ENCODE data around the gene IRGQ. TPM values are rescaled to one million over a fixed set of nuclear protein-coding genes. Genes with fewer than 3 reads are reported as not detected.

Gene IRGQ
- total RNA-seq, 6 donors from 2014 or later, result 17.2 to 25.1 (median 23.2) TPM

DNA sequence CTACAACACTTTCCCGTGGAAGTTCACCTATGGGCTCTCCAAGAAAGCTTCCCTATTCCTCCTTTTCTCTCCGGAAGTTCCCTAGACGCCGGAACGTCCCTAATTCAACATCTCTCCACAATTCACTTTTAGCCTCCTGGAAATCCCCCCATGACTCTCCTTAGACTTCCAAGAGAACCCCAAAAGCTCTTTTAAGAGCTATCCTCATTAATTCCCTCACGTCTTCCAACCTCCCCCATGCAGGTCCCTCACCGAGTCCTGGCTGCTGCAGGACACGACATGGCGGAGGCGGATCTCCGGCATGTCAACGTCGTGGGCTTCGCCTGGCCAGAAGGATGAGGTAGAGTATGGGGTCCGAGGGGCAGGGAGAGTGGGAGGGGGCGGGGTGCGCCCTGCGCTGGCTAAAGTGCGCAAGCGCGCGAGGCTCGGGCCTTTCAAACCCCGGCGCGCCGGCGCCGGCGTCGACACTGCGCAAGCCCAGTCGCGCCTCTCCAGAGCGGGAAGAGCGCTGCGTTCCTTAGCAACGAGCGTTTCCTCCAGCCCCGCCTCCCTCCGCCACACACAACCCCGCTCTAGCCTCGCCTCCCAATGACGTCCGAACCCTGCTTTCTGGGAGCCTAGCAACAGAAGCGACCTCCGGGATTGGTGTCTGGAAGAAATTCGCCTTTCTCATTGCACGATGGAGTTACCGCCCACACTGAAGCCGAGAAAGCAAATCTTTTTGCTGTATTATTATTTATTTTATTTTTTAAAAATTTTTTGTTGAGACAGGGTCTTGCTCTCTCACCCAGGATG lies 20.6 kb downstream of the IRGQ start, which contains the start of the genes PINLYP and XRCC1:
PINLYP (plus strand) TSS at position 646 of the 795 bp plus-strand sequence. CDS start 1,391 bp downstream, outside the sequence.
XRCC1 (minus strand) TSS at position 372 of the 795 bp plus-strand sequence; CDS start at position 303, 69 bp downstream.
- 0% methylated on average over 20 to 51 of the region's 51 CpGs for WGBS, 2 donors
- Histone ChIP-seq H3K36me3 (peaks cover 0 to 13% (median 2%) of the 10 kb centered on the region in 4 donors), H3K27me3 (no peaks in the 10 kb centered on the region), H3K9me3 (no peaks in the 10 kb centered on the region), H3K4me3 (peak within 1 kb of the TSS; percentile 80 to 91 (median 86)), H3K27ac (peak within 1 kb of the TSS; percentile 88 to 92 (median 89)), H3K4me1 (peaks cover 12 to 29% (median 24%) of the 10 kb centered on the region in 4 donors)
- DNase-seq (peak; percentile 98 to 99), ATAC-seq (ENCODE audit: low FRiP score in 2 of 2) (peak; percentile 98 to 99)
- TF ChIP-seq POLR2AphosphoS5 (IDR thresholded peaks at IDR 0.05), result peak; percentile 74 to 87
- peak in 1 of 4 donors; percentile 53 for TF ChIP-seq EP300 (IDR thresholded peaks at IDR 0.05)
- TF ChIP-seq POLR2A (IDR thresholded peaks at IDR 0.05), result peak in 1 of 4 donors; percentile 65
- TF ChIP-seq, protein P1, sequence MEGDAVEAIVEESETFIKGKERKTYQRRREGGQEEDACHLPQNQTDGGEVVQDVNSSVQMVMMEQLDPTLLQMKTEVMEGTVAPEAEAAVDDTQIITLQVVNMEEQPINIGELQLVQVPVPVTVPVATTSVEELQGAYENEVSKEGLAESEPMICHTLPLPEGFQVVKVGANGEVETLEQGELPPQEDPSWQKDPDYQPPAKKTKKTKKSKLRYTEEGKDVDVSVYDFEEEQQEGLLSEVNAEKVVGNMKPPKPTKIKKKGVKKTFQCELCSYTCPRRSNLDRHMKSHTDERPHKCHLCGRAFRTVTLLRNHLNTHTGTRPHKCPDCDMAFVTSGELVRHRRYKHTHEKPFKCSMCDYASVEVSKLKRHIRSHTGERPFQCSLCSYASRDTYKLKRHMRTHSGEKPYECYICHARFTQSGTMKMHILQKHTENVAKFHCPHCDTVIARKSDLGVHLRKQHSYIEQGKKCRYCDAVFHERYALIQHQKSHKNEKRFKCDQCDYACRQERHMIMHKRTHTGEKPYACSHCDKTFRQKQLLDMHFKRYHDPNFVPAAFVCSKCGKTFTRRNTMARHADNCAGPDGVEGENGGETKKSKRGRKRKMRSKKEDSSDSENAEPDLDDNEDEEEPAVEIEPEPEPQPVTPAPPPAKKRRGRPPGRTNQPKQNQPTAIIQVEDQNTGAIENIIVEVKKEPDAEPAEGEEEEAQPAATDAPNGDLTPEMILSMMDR (IDR thresholded peaks at IDR 0.05), result no peak

DNA sequence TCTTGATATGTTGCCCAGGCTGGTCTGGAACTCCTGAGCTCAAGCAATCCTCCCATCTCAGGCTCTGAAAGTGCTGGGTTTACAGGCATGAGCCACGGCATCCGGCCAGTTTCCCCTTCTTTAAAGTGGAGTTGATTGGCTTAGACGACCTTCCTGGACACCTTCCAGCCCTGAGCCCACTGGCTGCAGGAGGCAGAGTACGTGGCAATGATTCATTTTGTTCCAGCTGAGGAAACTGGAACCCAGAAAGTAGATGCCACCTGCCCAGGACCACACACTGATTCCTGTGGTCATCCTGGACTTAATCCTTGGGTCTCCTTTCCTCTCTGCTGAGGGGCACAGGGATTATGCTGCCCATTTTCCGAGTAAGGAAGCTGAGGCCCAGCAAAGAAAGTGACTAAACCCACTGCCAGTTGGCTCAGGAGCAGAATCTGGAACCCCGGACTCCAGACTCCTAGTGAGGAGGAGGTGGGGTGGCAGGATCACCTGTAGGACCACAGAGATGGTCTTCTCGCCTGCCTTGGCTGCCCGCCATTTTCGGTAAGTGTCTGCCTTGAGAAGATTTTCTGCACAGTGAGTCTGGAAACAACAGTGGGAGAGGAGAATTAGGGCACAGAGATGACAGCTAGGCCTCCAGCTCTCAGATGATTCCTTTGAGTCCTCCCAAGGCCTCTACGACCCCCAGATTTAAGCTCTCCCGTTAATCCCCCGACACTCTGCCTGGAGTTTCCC lies 21.3 kb downstream of the IRGQ start:
- TF ChIP-seq POLR2AphosphoS5 (IDR thresholded peaks at IDR 0.05), result no peak
- TF ChIP-seq, protein P1 (IDR thresholded peaks at IDR 0.05), result no peak
- TF ChIP-seq EP300 (IDR thresholded peaks at IDR 0.05), result no peak
- no peak for TF ChIP-seq POLR2A (IDR thresholded peaks at IDR 0.05)
- DNase-seq (no peak), ATAC-seq (ENCODE audit: low FRiP score in 2 of 2) (no peak)
- Histone ChIP-seq H3K36me3 (peaks cover 0 to 13% (median 2%) of the 10 kb centered on the region in 4 donors), H3K27ac (peak overlapping the region; percentile 88 to 92 (median 89)), H3K9me3 (no peaks in the 10 kb centered on the region), H3K4me1 (peaks cover 12 to 35% (median 22%) of the 10 kb centered on the region in 4 donors), H3K27me3 (no peaks in the 10 kb centered on the region), H3K4me3 (peak overlapping the region; percentile 80 to 91 (median 86))
- WGBS, 2 donors, result 26 to 32% methylated on average over 12 of the region's 12 CpGs

DNA sequence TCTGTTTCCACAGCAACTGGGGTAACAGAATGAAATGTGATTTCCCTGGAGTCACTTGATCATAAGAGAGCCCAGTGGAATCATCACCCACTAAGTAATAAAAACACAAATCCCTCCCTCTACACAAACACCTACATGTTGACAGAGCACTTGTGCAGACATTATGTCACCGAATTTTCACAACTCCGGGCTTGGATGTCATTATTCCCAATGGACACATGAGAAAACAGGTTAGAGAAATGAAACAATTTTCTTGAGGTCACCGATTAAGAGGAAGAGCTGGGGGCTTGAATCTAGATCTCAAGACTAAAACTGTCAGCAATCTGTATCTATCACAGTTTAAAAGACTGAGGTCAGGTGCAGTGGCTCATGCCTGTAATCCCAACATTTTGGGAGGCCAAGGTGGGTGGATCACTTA lies 23.8 kb downstream of the IRGQ start:
- no peak for ATAC-seq (ENCODE audit: low FRiP score in 2 of 2)
- Histone ChIP-seq H3K36me3 (peaks cover 0 to 13% (median 2%) of the 10 kb centered on the region in 4 donors), H3K4me1 (peaks cover 12 to 36% (median 22%) of the 10 kb centered on the region in 4 donors), H3K27ac (peak overlapping the region in 1 of 4 donors; percentile 17), H3K4me3 (no peak overlapping the region), H3K9me3 (no peaks in the 10 kb centered on the region), H3K27me3 (no peaks in the 10 kb centered on the region)
- no peak for DNase-seq
- WGBS, 2 donors, result 66 to 74% methylated on average over 3 of the region's 3 CpGs
- no peak for TF ChIP-seq EP300 (IDR thresholded peaks at IDR 0.05)
- no peak for TF ChIP-seq POLR2AphosphoS5 (IDR thresholded peaks at IDR 0.05)
- TF ChIP-seq POLR2A (IDR thresholded peaks at IDR 0.05), result no peak

DNA sequence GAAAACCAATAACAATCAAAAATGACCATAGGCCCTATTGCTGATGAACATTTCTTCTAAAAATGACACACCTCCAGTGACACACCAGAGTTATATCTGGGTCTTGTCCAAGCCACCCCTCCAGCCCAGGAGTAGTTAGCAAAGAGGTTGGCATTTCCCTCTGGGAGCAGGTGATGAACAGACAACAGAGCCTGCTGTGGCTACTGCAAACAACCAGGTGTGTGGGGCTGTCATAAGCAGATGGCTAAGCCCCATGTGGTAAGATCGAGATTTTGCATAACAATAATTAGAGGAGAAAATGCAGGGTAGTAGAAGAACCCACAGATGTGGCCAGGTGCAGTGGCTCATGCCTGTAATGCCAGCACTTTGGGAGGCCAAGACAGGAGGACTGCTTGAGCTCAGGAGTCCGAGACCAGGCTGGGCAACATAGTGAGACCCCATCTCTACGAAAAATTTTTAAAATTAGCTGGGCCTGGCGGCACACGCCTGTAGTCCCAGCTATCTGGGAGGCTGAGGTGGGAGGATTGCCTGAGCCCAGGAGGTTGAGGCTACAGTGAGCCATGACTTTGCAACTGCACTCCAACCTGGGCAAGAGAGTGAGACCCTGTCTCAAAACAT lies 25.7 kb downstream of the IRGQ start:
- ATAC-seq (ENCODE audit: low FRiP score in 2 of 2), result no peak
- H3K4me3 ChIP-seq, result no peak overlapping the region
- no peak for DNase-seq
- peaks cover 0 to 13% (median 2%) of the 10 kb centered on the region in 4 donors for H3K36me3 ChIP-seq
- TF ChIP-seq, protein P1 (IDR thresholded peaks at IDR 0.05), result no peak
- TF ChIP-seq POLR2A (IDR thresholded peaks at IDR 0.05), result no peak
- no peak for TF ChIP-seq POLR2AphosphoS5 (IDR thresholded peaks at IDR 0.05)
- TF ChIP-seq EP300 (IDR thresholded peaks at IDR 0.05), result no peak
- H3K27ac ChIP-seq, result no peak overlapping the region
- WGBS, 2 donors, result 86 to 93% methylated on average over 5 of the region's 5 CpGs
- H3K27me3 ChIP-seq, result no peaks in the 10 kb centered on the region
- no peaks in the 10 kb centered on the region for H3K9me3 ChIP-seq
- peaks cover 8 to 29% (median 16%) of the 10 kb centered on the region in 4 donors for H3K4me1 ChIP-seq
